Trophoblast cell (in vitro differentiated cells and primary cell): Measurements from ENCODE around the gene JAK2.
"Not testable (repeated sequence)": the region's sequence is repeated elsewhere in the genome, so short reads cannot be mapped to it uniquely, and the experiment has no call there.

Source experiments
- DNase-seq, 2 donors: peaks; one replicate each; pipeline ENCODE4 v3.0.0-alpha.2; 2016
- H2AFZ ChIP-seq: 2 replicates; pipeline ENCODE4 v1.6.1; 2013; ENCODE audit warnings: low read length, moderate library complexity, mild to moderate bottlenecking; ENCODE audit not compliant: insufficient read depth, poor library complexity
- H2AK5ac ChIP-seq: 2 replicates; pipeline ENCODE4 v1.6.1; 2013; ENCODE audit warnings: mild to moderate bottlenecking, low read length
- H2BK120ac ChIP-seq: 2 replicates; pipeline ENCODE4 v1.6.1; 2013; ENCODE audit warnings: low read length, mild to moderate bottlenecking, moderate library complexity; ENCODE audit not compliant: insufficient read depth, poor library complexity
- H2BK12ac ChIP-seq: 2 replicates; pipeline ENCODE4 v1.6.1; 2013; ENCODE audit warnings: mild to moderate bottlenecking, low read length, moderate library complexity
- H2BK5ac ChIP-seq: 2 replicates; pipeline ENCODE4 v1.6.1; 2013; ENCODE audit warnings: low read length, low read depth, moderate library complexity, mild to moderate bottlenecking; ENCODE audit not compliant: poor library complexity
- H3K14ac ChIP-seq: 2 replicates; pipeline ENCODE4 v1.6.1; 2013; ENCODE audit warnings: mild to moderate bottlenecking, low read length
- H3K18ac ChIP-seq: 2 replicates; pipeline ENCODE4 v1.6.1; 2013; ENCODE audit warnings: mild to moderate bottlenecking, low read length
- H3K23ac ChIP-seq: 2 replicates; pipeline ENCODE4 v1.6.1; 2013; ENCODE audit warnings: low read length
- H3K27ac ChIP-seq: 2 replicates; pipeline ENCODE4 v1.5.1; 2013; ENCODE audit warnings: low read depth, mild to moderate bottlenecking, inconsistent platforms, low read length, moderate library complexity
- H3K27me3 ChIP-seq: 2 replicates; pipeline ENCODE4 v1.6.1; 2013; ENCODE audit warnings: inconsistent platforms, mild to moderate bottlenecking, low read length, moderate library complexity; ENCODE audit not compliant: insufficient read depth
- H3K36me3 ChIP-seq, 2 experiments: 1 replicate in 1 of 2; 2 replicates in 1 of 2; pipeline ENCODE4 v1.6.1; 2013; ENCODE audit warnings: low read length in 2 of 2, mild to moderate bottlenecking in 2 of 2, moderate library complexity in 1 of 2; ENCODE audit not compliant: insufficient read depth in 2 of 2, control insufficient read depth in 1 of 2
- H3K4ac ChIP-seq: 2 replicates; pipeline ENCODE4 v1.6.1; 2013; ENCODE audit warnings: low read depth, mild to moderate bottlenecking, low read length, moderate library complexity
- H3K4me1 ChIP-seq, 2 experiments: 1 replicate in 1 of 2; 2 replicates in 1 of 2; pipeline ENCODE4 v1.6.1; 2013; ENCODE audit warnings: low read length in 2 of 2, mild to moderate bottlenecking in 2 of 2, moderate library complexity in 1 of 2; ENCODE audit not compliant: insufficient read depth in 2 of 2, control insufficient read depth in 1 of 2
- H3K4me2 ChIP-seq: 2 replicates; pipeline ENCODE4 v1.6.1; 2013; ENCODE audit warnings: inconsistent platforms, mild to moderate bottlenecking, low read length, moderate library complexity
- H3K4me3 ChIP-seq: 2 replicates; pipeline ENCODE4 v1.5.1; 2013; ENCODE audit warnings: mild to moderate bottlenecking, low read depth, low read length, inconsistent platforms
- H3K79me1 ChIP-seq: one replicate; pipeline ENCODE4 v1.6.1; 2013; ENCODE audit warnings: low read length
- H3K79me2 ChIP-seq: 2 replicates; pipeline ENCODE4 v1.6.1; 2013; ENCODE audit warnings: low read length, mild to moderate bottlenecking; ENCODE audit not compliant: control insufficient read depth, insufficient read depth, poor library complexity
- H3K9ac ChIP-seq: 2 replicates; pipeline ENCODE4 v1.6.1; 2013; ENCODE audit warnings: mild to moderate bottlenecking, low read length
- H3K9me3 ChIP-seq: 2 replicates; pipeline ENCODE4 v1.6.1; 2013; ENCODE audit warnings: low read depth, mild to moderate bottlenecking, control low read depth, inconsistent platforms, low read length; ENCODE audit not compliant: insufficient read depth
- H4K12ac ChIP-seq: 2 replicates; pipeline ENCODE4 v1.6.1; 2013; ENCODE audit warnings: low read depth, mild to moderate bottlenecking, low read length, moderate library complexity
- H4K8ac ChIP-seq: 2 replicates; pipeline ENCODE4 v1.6.1; 2013; ENCODE audit warnings: low read depth, mild to moderate bottlenecking, low read length, moderate library complexity
- H4K91ac ChIP-seq: one replicate; pipeline ENCODE4 v1.6.1; 2013; ENCODE audit warnings: low read depth, mild to moderate bottlenecking, low read length, moderate library complexity
- WGBS: extraction: QIAGEN DNeasy Blood & Tissue Kit; methylation state at CpG from one replicate; pipeline ENCODE4 v1.1.7; 2013; ENCODE audit warnings: missing lambda C conversion rate; ENCODE audit not compliant: insufficient read length, insufficient coverage; ENCODE audit errors: extremely low coverage; 5-methylcytosine and 5-hydroxymethylcytosine counted together

Gene JAK2

DNA sequence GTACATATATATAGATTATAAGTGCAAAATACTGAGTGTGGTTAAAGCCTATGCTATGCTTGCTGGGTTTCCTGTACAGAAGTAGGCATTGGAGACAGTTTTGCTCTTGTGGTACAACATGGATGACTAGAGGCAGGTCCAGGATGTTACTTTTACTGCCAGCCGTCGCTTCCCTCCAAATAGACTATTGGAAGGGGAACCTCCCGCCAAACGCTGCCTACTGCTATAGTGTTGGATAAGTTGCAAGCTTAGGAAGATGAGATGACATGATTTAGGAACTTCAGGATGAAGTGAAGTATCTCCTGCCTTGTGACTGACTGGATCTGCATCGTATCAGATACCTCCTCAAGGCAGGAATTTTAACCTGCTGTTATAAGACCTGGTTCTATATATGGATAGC, 30.9 kb downstream of the JAK2 start:
- Histone ChIP-seq H3K14ac (no peak overlapping the region), H3K79me1 (no peaks in the 10 kb centered on the region), H2AK5ac (no peak overlapping the region), H3K9me3 (peaks cover 6% of the 10 kb centered on the region), H4K12ac (no peak overlapping the region), H3K4me2 (no peak overlapping the region), H2BK120ac (no peak overlapping the region), H3K4ac (no peak overlapping the region), H2BK5ac (no peak overlapping the region), H3K18ac (no peak overlapping the region), H3K27ac (no peak overlapping the region), H3K4me1 (peaks cover 0 to 3% of the 10 kb centered on the region in 2 experiments), H3K9ac (no peak overlapping the region), H3K23ac (no peak overlapping the region), H3K4me3 (no peak overlapping the region), H3K79me2 (no peaks in the 10 kb centered on the region), H2BK12ac (no peak overlapping the region), H3K36me3 (peaks cover 0 to 2% of the 10 kb centered on the region in 2 experiments), H4K91ac (no peak overlapping the region), H2AFZ (no peak overlapping the region), H4K8ac (no peak overlapping the region), H3K27me3 (no peaks in the 10 kb centered on the region)
- WGBS, result no CpG with 5 or more reads among the region's 5 CpGs
- DNase-seq, result no peak

DNA sequence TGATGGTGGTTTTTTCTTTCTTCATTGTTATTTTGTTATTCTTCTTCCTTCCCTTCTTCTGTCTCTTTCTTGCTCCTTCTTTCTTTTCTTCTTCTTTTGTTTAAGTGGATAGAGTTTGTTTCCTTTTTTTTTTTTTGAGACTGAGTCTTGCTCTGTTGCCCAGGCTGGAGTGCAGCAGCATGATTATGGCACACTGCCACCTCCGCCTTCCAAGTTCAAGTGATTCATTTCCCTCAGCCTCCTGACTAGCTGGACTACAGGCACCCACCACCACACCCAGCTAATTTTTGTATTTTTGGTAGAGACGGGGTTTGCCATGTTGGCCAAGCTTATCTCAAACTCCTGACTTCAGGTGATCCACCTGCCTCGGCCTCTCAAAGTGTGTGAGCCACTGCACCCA, 40.3 kb downstream of the JAK2 start:
- Histone ChIP-seq H3K27me3 (no peaks in the 10 kb centered on the region), H3K4me2 (no peak overlapping the region), H3K23ac (no peak overlapping the region), H3K9me3 (no peaks in the 10 kb centered on the region), H3K14ac (no peak overlapping the region), H3K36me3 (no peaks in the 10 kb centered on the region), H3K9ac (no peak overlapping the region), H3K18ac (no peak overlapping the region), H4K12ac (no peak overlapping the region), H3K4me1 (no peaks in the 10 kb centered on the region), H3K4ac (no peak overlapping the region), H3K4me3 (no peak overlapping the region), H2AFZ (no peak overlapping the region), H3K27ac (no peak overlapping the region), H2BK120ac (no peak overlapping the region), H4K91ac (no peak overlapping the region), H2AK5ac (no peak overlapping the region), H4K8ac (no peak overlapping the region), H2BK5ac (no peak overlapping the region), H3K79me2 (no peaks in the 10 kb centered on the region), H3K79me1 (no peaks in the 10 kb centered on the region), H2BK12ac (no peak overlapping the region)
- WGBS, result no CpG with 5 or more reads among the region's 3 CpGs
- no peak for DNase-seq

DNA sequence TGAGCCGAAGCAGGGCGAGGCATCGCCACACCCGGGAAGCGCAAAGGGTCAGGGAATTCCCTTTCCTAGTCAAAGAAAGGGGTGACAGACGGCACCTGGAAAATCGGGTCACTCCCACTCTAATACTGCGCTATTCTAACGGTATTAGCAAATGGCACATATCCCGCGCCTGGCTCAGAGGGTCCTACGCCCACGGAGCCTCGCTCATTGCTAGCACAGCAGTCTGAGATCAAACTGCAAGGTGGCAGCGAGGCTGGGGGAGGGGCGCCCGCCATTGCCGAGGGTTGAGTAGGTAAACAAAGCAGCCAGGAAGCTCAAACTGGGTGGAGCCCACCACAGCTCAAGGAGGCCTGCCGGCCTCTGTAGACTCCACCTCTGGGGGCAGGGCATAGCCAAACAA, 46.9 kb downstream of the JAK2 start:
- H4K12ac ChIP-seq, H3K4me2 ChIP-seq, H3K18ac ChIP-seq, H3K23ac ChIP-seq, H3K27ac ChIP-seq, H2AK5ac ChIP-seq, H4K8ac ChIP-seq, H3K4me3 ChIP-seq, H2AFZ ChIP-seq, H3K27me3 ChIP-seq, H2BK5ac ChIP-seq, H3K9ac ChIP-seq, H2BK120ac ChIP-seq, H4K91ac ChIP-seq, H3K36me3 ChIP-seq, H3K14ac ChIP-seq, H3K79me1 ChIP-seq, H3K4me1 ChIP-seq, DNase-seq, H3K4ac ChIP-seq, H2BK12ac ChIP-seq, H3K9me3 ChIP-seq, H3K79me2 ChIP-seq: not testable (repeated sequence)
- no CpG with 5 or more reads among the region's 19 CpGs for WGBS

DNA sequence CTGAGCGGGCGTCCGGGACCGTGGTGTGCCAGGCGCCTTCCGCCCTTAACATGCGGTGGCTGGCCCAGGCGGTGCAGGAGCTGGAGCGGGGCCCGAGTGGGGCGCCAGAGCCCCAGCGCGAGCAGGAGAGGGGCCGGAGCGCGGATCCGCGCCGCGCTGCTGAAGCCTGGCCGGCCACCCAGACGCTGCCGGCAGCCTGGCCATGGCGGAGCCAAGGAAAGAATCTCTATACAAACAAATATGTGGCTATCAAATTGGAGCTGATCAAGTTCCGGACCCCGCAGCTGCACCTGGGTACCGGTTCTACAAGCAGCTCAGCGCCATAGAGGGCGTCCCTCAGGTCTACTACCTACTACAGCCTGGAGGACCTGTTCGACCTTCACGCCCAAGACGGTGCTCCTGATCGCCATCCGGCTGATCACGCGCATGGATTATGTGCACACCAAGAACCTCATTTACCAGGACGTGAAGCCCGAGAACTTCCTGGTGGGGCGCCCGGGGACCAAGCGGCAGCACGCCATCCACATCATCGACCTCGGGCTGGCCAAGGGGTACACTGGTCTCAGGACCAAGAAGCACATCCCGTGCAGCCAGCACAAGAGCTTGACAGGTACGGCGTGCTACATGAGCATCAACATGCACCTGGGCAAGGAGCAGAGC, 55.8 kb downstream of the JAK2 start:
- Histone ChIP-seq H3K36me3 (peaks cover 5 to 11% of the 10 kb centered on the region in 2 experiments), H4K8ac (no peak overlapping the region), H3K4ac (no peak overlapping the region), H3K4me1 (no peaks in the 10 kb centered on the region), H2BK120ac (no peak overlapping the region), H3K4me3 (no peak overlapping the region), H3K9ac (no peak overlapping the region), H2AFZ (no peak overlapping the region), H3K14ac (no peak overlapping the region), H4K91ac (no peak overlapping the region), H3K27ac (no peak overlapping the region), H4K12ac (no peak overlapping the region), H2BK12ac (no peak overlapping the region), H2BK5ac (no peak overlapping the region), H3K4me2 (no peak overlapping the region), H2AK5ac (no peak overlapping the region), H3K23ac (no peak overlapping the region), H3K9me3 (peaks cover 9% of the 10 kb centered on the region), H3K79me2 (no peaks in the 10 kb centered on the region), H3K79me1 (no peaks in the 10 kb centered on the region), H3K27me3 (no peaks in the 10 kb centered on the region), H3K18ac (no peak overlapping the region)
- no peak for DNase-seq
- WGBS, result no CpG with 5 or more reads among the region's 47 CpGs
